ENCODE measurements around the gene NUDT16L1.

NUDT16L1 gene

GRCh38 chr16:4694642-4695451, 1.5 kb downstream of the NUDT16L1 start:
- DNase-seq (ENCODE audit: low read depth, low spot score), result no peak

- no peak for DNase-seq (ENCODE audit: low read depth, low spot score)
These were observed 2.3 kb downstream of the NUDT16L1 start for GRCh38 chr16:4695473-4696171.

- DNase-seq (ENCODE audit: low read depth, low spot score), result no peak
These were observed 3.0 kb downstream of the NUDT16L1 start for GRCh38 chr16:4696172-4696904.

- DNase-seq (ENCODE audit: low read depth, low spot score), result no peak
These were observed 3.8 kb downstream of the NUDT16L1 start for GRCh38 chr16:4696905-4697847.

GRCh38 chr16:4697848-4698291, 4.5 kb downstream of the NUDT16L1 start:
- no peak for DNase-seq (ENCODE audit: low read depth, low spot score)

GRCh38 chr16:4698321-4699045, 5.1 kb downstream of the NUDT16L1 start:
- DNase-seq (ENCODE audit: low read depth, low spot score), result no peak

- DNase-seq (ENCODE audit: low read depth, low spot score), result no peak
These were observed 5.7 kb downstream of the NUDT16L1 start for GRCh38 chr16:4699046-4699556.

GRCh38 chr16:4700380-4700996, 7.1 kb downstream of the NUDT16L1 start:
- no peak for DNase-seq (ENCODE audit: low read depth, low spot score)

- no peak for DNase-seq (ENCODE audit: low read depth, low spot score)
These were observed 7.8 kb downstream of the NUDT16L1 start for GRCh38 chr16:4700997-4701743.

- DNase-seq (ENCODE audit: low read depth, low spot score), result no peak
These were observed 8.6 kb downstream of the NUDT16L1 start for GRCh38 chr16:4701791-4702465.

- no peak for DNase-seq (ENCODE audit: low read depth, low spot score)
These were observed 9.1 kb downstream of the NUDT16L1 start for GRCh38 chr16:4702466-4702808.

GRCh38 chr16:4703906-4704305, 10.5 kb downstream of the NUDT16L1 start:
- DNase-seq (ENCODE audit: low read depth, low spot score), result no peak

- DNase-seq (ENCODE audit: low read depth, low spot score), result no peak
These were observed 11.1 kb downstream of the NUDT16L1 start for GRCh38 chr16:4704491-4704890.

GRCh38 chr16:4704913-4705312, 11.6 kb downstream of the NUDT16L1 start:
- DNase-seq (ENCODE audit: low read depth, low spot score), result no peak

GRCh38 chr16:4706871-4707270, 13.5 kb downstream of the NUDT16L1 start:
- DNase-seq (ENCODE audit: low read depth, low spot score), result no peak

- no peak for DNase-seq (ENCODE audit: low read depth, low spot score)
These were observed 16.1 kb downstream of the NUDT16L1 start for GRCh38 chr16:4709481-4709880.

- no peak for DNase-seq (ENCODE audit: low read depth, low spot score)
These were observed 20.5 kb downstream of the NUDT16L1 start for GRCh38 chr16:4713663-4714501.

GRCh38 chr16:4714996-4715395, 21.6 kb downstream of the NUDT16L1 start:
- no peak for DNase-seq (ENCODE audit: low read depth, low spot score)
